BE2C (cell line): Measurements from ENCODE around the gene OSM. TPM values are rescaled to one million over a fixed set of nuclear protein-coding genes. Genes with fewer than 3 reads are reported as not detected.

Experiments used
- DNase-seq: peaks from one replicate; pipeline ENCODE4 v3.0.0-alpha.2; 2020
- H3K27me3 ChIP-seq: fragments of 250-450 bp; sonication (Bioruptor Pico); 2 replicates; pipeline ENCODE4 v1.5.1; 2020; ENCODE audit warnings: mild to moderate bottlenecking
- H3K36me3 ChIP-seq: fragments of 250-450 bp; sonication (Bioruptor Pico); 2 replicates; pipeline ENCODE4 v1.5.1; 2020; ENCODE audit warnings: mild to moderate bottlenecking
- H3K4me1 ChIP-seq: fragments of 250-450 bp; sonication (Bioruptor Pico); 2 replicates; pipeline ENCODE4 v1.5.1; 2020
- H3K4me3 ChIP-seq: 2 replicates; pipeline ENCODE4 v1.5.1; 2011; ENCODE audit warnings: low read depth, low read length
- H3K9me3 ChIP-seq: fragments of 250-450 bp; sonication (Bioruptor Pico); 2 replicates; pipeline ENCODE4 v1.5.1; 2020
- polyA plus RNA-seq: library from polyadenylated mRNA; unstranded; fragments of >200 nt; gene quantifications from one replicate; pipeline ENCODE4 v1.2.1, GENCODE V29; 2012; ENCODE audit warnings: low read depth, missing spikeins; ENCODE audit not compliant: insufficient read length, insufficient read depth
- TF ChIP-seq, protein P1 (sequence below): IDR thresholded peaks from 2 replicates; pipeline ENCODE4 v1.5.1; 2012; ENCODE audit warnings: mild to moderate bottlenecking, low read depth, low read length

OSM gene
- polyA plus RNA-seq, result not detected

GRCh38 chr22:30266445-30267381 is at the start of gene OSM:
OSM (minus strand) TSS chr22:30266851; CDS start chr22:30266799, 52 bp downstream.
- Histone ChIP-seq H3K36me3 (no peaks in the 10 kb centered on the region), H3K4me3 (no peak within 1 kb of the TSS)

GRCh38 chr22:30315962-30316576 is 49.4 kb upstream of the OSM start:
- Histone ChIP-seq H3K36me3 (no peaks in the 10 kb centered on the region), H3K27me3 (no peaks in the 10 kb centered on the region), H3K4me3 (no peak overlapping the region), H3K9me3 (no peaks in the 10 kb centered on the region), H3K4me1 (0 out of 2 replicates have a peak, but pooled peaks cover 3% of the 10 kb centered on the region)
- TF ChIP-seq, protein P1, sequence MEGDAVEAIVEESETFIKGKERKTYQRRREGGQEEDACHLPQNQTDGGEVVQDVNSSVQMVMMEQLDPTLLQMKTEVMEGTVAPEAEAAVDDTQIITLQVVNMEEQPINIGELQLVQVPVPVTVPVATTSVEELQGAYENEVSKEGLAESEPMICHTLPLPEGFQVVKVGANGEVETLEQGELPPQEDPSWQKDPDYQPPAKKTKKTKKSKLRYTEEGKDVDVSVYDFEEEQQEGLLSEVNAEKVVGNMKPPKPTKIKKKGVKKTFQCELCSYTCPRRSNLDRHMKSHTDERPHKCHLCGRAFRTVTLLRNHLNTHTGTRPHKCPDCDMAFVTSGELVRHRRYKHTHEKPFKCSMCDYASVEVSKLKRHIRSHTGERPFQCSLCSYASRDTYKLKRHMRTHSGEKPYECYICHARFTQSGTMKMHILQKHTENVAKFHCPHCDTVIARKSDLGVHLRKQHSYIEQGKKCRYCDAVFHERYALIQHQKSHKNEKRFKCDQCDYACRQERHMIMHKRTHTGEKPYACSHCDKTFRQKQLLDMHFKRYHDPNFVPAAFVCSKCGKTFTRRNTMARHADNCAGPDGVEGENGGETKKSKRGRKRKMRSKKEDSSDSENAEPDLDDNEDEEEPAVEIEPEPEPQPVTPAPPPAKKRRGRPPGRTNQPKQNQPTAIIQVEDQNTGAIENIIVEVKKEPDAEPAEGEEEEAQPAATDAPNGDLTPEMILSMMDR, result no peak
- DNase-seq, result no peak

More at GRCh38 chr22:30266445-30267381, at the start of gene OSM:
- Histone ChIP-seq H3K4me1 (no peaks in the 10 kb centered on the region), H3K27me3 (no peaks in the 10 kb centered on the region), H3K9me3 (no peaks in the 10 kb centered on the region)
- TF ChIP-seq, protein P1, result no peak
- DNase-seq, result no peak

GRCh38 chr22:30314915-30315314 is 48.3 kb upstream of the OSM start:
- DNase-seq, result no peak
- no peak overlapping the region for H3K4me3 ChIP-seq
- H3K4me1 ChIP-seq, result 0 out of 2 replicates have a peak, but pooled peaks cover 3% of the 10 kb centered on the region
- TF ChIP-seq, protein P1, result no peak
- H3K36me3 ChIP-seq, result no peaks in the 10 kb centered on the region
- H3K27me3 ChIP-seq, result no peaks in the 10 kb centered on the region
- H3K9me3 ChIP-seq, result no peaks in the 10 kb centered on the region

DNA sequence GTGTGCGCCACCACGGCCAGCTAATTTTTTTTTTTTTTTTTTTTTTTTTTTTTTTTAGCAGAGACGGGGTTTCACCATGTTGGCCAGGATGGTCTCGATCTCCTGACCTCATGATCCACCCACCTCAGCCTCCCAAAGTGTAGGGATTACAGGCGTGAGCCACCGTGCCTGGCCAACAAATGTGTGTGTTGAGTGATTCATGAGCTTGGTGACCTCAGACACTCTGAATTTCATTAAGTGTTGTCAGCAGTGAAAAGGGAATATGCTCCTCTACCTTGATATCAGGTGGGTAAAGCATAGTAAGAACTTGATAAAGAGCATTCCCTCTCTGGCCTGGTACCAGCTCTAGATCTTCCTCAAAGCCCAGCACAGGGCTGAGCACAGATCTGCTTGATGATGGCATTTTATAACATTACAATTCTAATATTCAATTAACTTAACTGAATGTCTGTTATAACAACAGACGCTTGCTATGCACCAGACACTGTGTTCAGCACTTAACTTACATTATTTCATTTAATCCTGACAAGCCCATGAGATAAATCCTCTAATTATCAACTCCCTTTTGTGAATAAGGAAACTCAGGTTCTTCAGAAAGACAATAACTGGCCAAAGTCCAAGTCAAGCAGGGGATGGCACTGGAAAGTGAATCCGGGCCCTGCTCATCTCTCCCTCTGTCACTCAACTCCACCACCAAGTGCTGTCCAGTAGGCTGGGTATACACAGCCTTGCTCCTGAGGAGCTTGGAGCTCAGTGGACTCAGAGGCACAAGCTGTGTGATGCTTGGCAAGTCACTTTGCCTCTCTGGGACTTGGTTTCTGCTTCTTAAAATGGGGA is 47.1 kb upstream of the OSM start:
- H3K4me3 ChIP-seq, result no peak overlapping the region
- H3K9me3 ChIP-seq, result no peaks in the 10 kb centered on the region
- peak; percentile 60 for DNase-seq
- H3K4me1 ChIP-seq, result peaks cover 3% of the 10 kb centered on the region; the same call in 1 of the 2 replicates
- H3K27me3 ChIP-seq, result no peaks in the 10 kb centered on the region
- TF ChIP-seq, protein P1, result no peak
- no peaks in the 10 kb centered on the region for H3K36me3 ChIP-seq

DNA sequence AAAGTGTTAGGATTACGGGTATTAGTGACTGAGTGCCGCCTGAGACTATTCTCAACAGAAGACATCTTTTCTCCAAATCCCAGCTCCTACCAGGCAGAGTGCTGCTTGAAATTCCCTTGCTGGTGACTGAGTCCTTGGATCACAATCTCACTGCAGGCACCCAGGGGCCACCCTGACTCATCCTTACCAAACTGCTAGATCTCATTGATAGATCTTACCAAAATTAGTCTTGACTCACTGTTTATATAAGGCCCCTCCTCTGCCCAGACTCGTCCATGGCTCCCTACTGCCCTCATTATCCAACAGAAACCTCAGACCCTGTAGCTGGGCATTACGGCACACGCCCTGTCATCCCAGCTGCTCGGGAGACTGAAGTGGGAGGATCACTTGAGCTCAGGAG is 45.4 kb upstream of the OSM start:
- TF ChIP-seq, protein P1, result no peak
- Histone ChIP-seq H3K9me3 (no peaks in the 10 kb centered on the region), H3K4me1 (peaks cover 3% of the 10 kb centered on the region; the same call in 1 of the 2 replicates), H3K4me3 (no peak overlapping the region), H3K36me3 (no peaks in the 10 kb centered on the region), H3K27me3 (no peaks in the 10 kb centered on the region)
- no peak for DNase-seq
